Measurements from ENCODE around the gene MAP3K9.

MAP3K9 gene

GRCh38 chr14:70796551-70796950 lies 12.8 kb downstream of the MAP3K9 start:
- Histone ChIP-seq H3K23ac (ENCODE audit: low read length) (no peak overlapping the region), H3K4ac (ENCODE audit: low read depth, low read length) (no peak overlapping the region), H3K27me3 (ENCODE audit: insufficient read depth, low read length) (no peaks in the 10 kb centered on the region), H3K9ac (ENCODE audit: low read length) (no peak overlapping the region), H3K36me3 (ENCODE audit: control insufficient read depth in 1 of 2, insufficient read depth in 2 of 2, low read length in 2 of 2) (peaks cover 11 to 20% of the 10 kb centered on the region in 2 experiments), H3K4me1 (ENCODE audit: control insufficient read depth in 1 of 2, insufficient read depth in 2 of 2, low read length in 2 of 2) (peaks cover 3 to 7% of the 10 kb centered on the region in 2 experiments), H3K4me3 (ENCODE audit: low read depth, low read length) (no peak overlapping the region), H3K4me2 (ENCODE audit: low read length) (no peak overlapping the region), H3K14ac (ENCODE audit: low read length) (no peak overlapping the region), H3K18ac (ENCODE audit: low read length) (no peak overlapping the region), H3K27ac (ENCODE audit: low read depth, low read length) (no peak overlapping the region), H4K91ac (ENCODE audit: low read depth, low read length) (no peak overlapping the region), H2BK12ac (ENCODE audit: low read length) (no peak overlapping the region), H3K79me2 (ENCODE audit: control insufficient read depth, insufficient read depth, low read length, poor library complexity) (no peaks in the 10 kb centered on the region), H2BK120ac (ENCODE audit: insufficient read depth, low read length, poor library complexity) (no peak overlapping the region), H4K12ac (ENCODE audit: low read depth, low read length) (no peak overlapping the region), H4K8ac (ENCODE audit: low read depth, low read length) (no peak overlapping the region), H3K79me1 (ENCODE audit: low read length) (peaks cover 2% of the 10 kb centered on the region), H2AFZ (ENCODE audit: insufficient read depth, low read length, poor library complexity) (no peak overlapping the region), H2BK5ac (ENCODE audit: low read depth, low read length, poor library complexity) (no peak overlapping the region), H3K9me3 (ENCODE audit: insufficient read depth, low read depth, low read length) (no peaks in the 10 kb centered on the region), H2AK5ac (ENCODE audit: low read length) (no peak overlapping the region)
- no CpG with 5 or more reads among the region's 8 CpGs for WGBS (ENCODE audit: extremely low coverage, insufficient coverage, insufficient read length)
- DNase-seq = no peak

GRCh38 chr14:70794294-70794693 lies 15.0 kb downstream of the MAP3K9 start:
- H3K27ac ChIP-seq (ENCODE audit: low read depth, low read length) = no peak overlapping the region
- no peak overlapping the region for H3K23ac ChIP-seq (ENCODE audit: low read length)
- H3K18ac ChIP-seq (ENCODE audit: low read length) = no peak overlapping the region
- no peak overlapping the region for H3K9ac ChIP-seq (ENCODE audit: low read length)
- no peak overlapping the region for H2AFZ ChIP-seq (ENCODE audit: insufficient read depth, low read length, poor library complexity)
- H3K14ac ChIP-seq (ENCODE audit: low read length) = no peak overlapping the region
- DNase-seq = no peak
- no peaks in the 10 kb centered on the region for H3K79me2 ChIP-seq (ENCODE audit: control insufficient read depth, insufficient read depth, low read length, poor library complexity)
- no peak overlapping the region for H2BK120ac ChIP-seq (ENCODE audit: insufficient read depth, low read length, poor library complexity)
- no peak overlapping the region for H3K4ac ChIP-seq (ENCODE audit: low read depth, low read length)
- no peak overlapping the region for H2BK5ac ChIP-seq (ENCODE audit: low read depth, low read length, poor library complexity)
- no CpG with 5 or more reads among the region's 3 CpGs for WGBS (ENCODE audit: extremely low coverage, insufficient coverage, insufficient read length)
- no peaks in the 10 kb centered on the region for H3K9me3 ChIP-seq (ENCODE audit: insufficient read depth, low read depth, low read length)
- H3K27me3 ChIP-seq (ENCODE audit: insufficient read depth, low read length) = no peaks in the 10 kb centered on the region
- no peak overlapping the region for H4K8ac ChIP-seq (ENCODE audit: low read depth, low read length)
- H3K4me1 ChIP-seq (ENCODE audit: control insufficient read depth in 1 of 2, insufficient read depth in 2 of 2, low read length in 2 of 2) = no peaks in the 10 kb centered on the region
- H2BK12ac ChIP-seq (ENCODE audit: low read length) = no peak overlapping the region
- H3K36me3 ChIP-seq (ENCODE audit: control insufficient read depth in 1 of 2, insufficient read depth in 2 of 2, low read length in 2 of 2) = peaks cover 5 to 18% of the 10 kb centered on the region in 2 experiments
- no peak overlapping the region for H4K12ac ChIP-seq (ENCODE audit: low read depth, low read length)
- H3K4me2 ChIP-seq (ENCODE audit: low read length) = no peak overlapping the region
- H4K91ac ChIP-seq (ENCODE audit: low read depth, low read length) = no peak overlapping the region
- no peak overlapping the region for H3K4me3 ChIP-seq (ENCODE audit: low read depth, low read length)
- H3K79me1 ChIP-seq (ENCODE audit: low read length) = no peaks in the 10 kb centered on the region
- no peak overlapping the region for H2AK5ac ChIP-seq (ENCODE audit: low read length)

- H3K4me3 ChIP-seq (ENCODE audit: low read depth, low read length) = no peak overlapping the region
- DNase-seq = peak; percentile 11 to 28
- H4K91ac ChIP-seq (ENCODE audit: low read depth, low read length) = no peak overlapping the region
- no peak overlapping the region for H2BK5ac ChIP-seq (ENCODE audit: low read depth, low read length, poor library complexity)
- no peak overlapping the region for H3K4me2 ChIP-seq (ENCODE audit: low read length)
- H3K4me1 ChIP-seq (ENCODE audit: control insufficient read depth in 1 of 2, insufficient read depth in 2 of 2, low read length in 2 of 2) = no peaks in the 10 kb centered on the region
- no peak overlapping the region for H3K9ac ChIP-seq (ENCODE audit: low read length)
- WGBS (ENCODE audit: extremely low coverage, insufficient coverage, insufficient read length) = no CpG with 5 or more reads among the region's 3 CpGs
- H3K23ac ChIP-seq (ENCODE audit: low read length) = no peak overlapping the region
- no peaks in the 10 kb centered on the region for H3K27me3 ChIP-seq (ENCODE audit: insufficient read depth, low read length)
- H2AFZ ChIP-seq (ENCODE audit: insufficient read depth, low read length, poor library complexity) = no peak overlapping the region
- no peak overlapping the region for H4K12ac ChIP-seq (ENCODE audit: low read depth, low read length)
- H4K8ac ChIP-seq (ENCODE audit: low read depth, low read length) = no peak overlapping the region
- no peaks in the 10 kb centered on the region for H3K79me1 ChIP-seq (ENCODE audit: low read length)
- H3K4ac ChIP-seq (ENCODE audit: low read depth, low read length) = no peak overlapping the region
- no peak overlapping the region for H2BK120ac ChIP-seq (ENCODE audit: insufficient read depth, low read length, poor library complexity)
- no peaks in the 10 kb centered on the region for H3K79me2 ChIP-seq (ENCODE audit: control insufficient read depth, insufficient read depth, low read length, poor library complexity)
- H3K36me3 ChIP-seq (ENCODE audit: control insufficient read depth in 1 of 2, insufficient read depth in 2 of 2, low read length in 2 of 2) = peaks cover 5 to 18% of the 10 kb centered on the region in 2 experiments
- H2AK5ac ChIP-seq (ENCODE audit: low read length) = no peak overlapping the region
- H3K14ac ChIP-seq (ENCODE audit: low read length) = no peak overlapping the region
- H3K18ac ChIP-seq (ENCODE audit: low read length) = no peak overlapping the region
- H2BK12ac ChIP-seq (ENCODE audit: low read length) = no peak overlapping the region
- H3K27ac ChIP-seq (ENCODE audit: low read depth, low read length) = no peak overlapping the region
- H3K9me3 ChIP-seq (ENCODE audit: insufficient read depth, low read depth, low read length) = no peaks in the 10 kb centered on the region
These were observed 15.7 kb downstream of the MAP3K9 start for GRCh38 chr14:70793637-70794036.

- H4K91ac ChIP-seq (ENCODE audit: low read depth, low read length) = no peak overlapping the region
- H3K23ac ChIP-seq (ENCODE audit: low read length) = no peak overlapping the region
- no peak overlapping the region for H2AFZ ChIP-seq (ENCODE audit: insufficient read depth, low read length, poor library complexity)
- H3K9ac ChIP-seq (ENCODE audit: low read length) = no peak overlapping the region
- H3K18ac ChIP-seq (ENCODE audit: low read length) = no peak overlapping the region
- no peak overlapping the region for H2BK12ac ChIP-seq (ENCODE audit: low read length)
- H3K9me3 ChIP-seq (ENCODE audit: insufficient read depth, low read depth, low read length) = no peaks in the 10 kb centered on the region
- no peak overlapping the region for H3K14ac ChIP-seq (ENCODE audit: low read length)
- no peak overlapping the region for H3K4me2 ChIP-seq (ENCODE audit: low read length)
- H4K12ac ChIP-seq (ENCODE audit: low read depth, low read length) = no peak overlapping the region
- H3K79me1 ChIP-seq (ENCODE audit: low read length) = no peaks in the 10 kb centered on the region
- no peak overlapping the region for H2BK120ac ChIP-seq (ENCODE audit: insufficient read depth, low read length, poor library complexity)
- H3K4me1 ChIP-seq (ENCODE audit: control insufficient read depth in 1 of 2, insufficient read depth in 2 of 2, low read length in 2 of 2) = no peaks in the 10 kb centered on the region
- H2BK5ac ChIP-seq (ENCODE audit: low read depth, low read length, poor library complexity) = no peak overlapping the region
- H3K4ac ChIP-seq (ENCODE audit: low read depth, low read length) = no peak overlapping the region
- H2AK5ac ChIP-seq (ENCODE audit: low read length) = no peak overlapping the region
- H3K36me3 ChIP-seq (ENCODE audit: control insufficient read depth in 1 of 2, insufficient read depth in 2 of 2, low read length in 2 of 2) = peaks cover 5 to 18% of the 10 kb centered on the region in 2 experiments
- DNase-seq = no peak
- no peak overlapping the region for H4K8ac ChIP-seq (ENCODE audit: low read depth, low read length)
- H3K27me3 ChIP-seq (ENCODE audit: insufficient read depth, low read length) = no peaks in the 10 kb centered on the region
- H3K27ac ChIP-seq (ENCODE audit: low read depth, low read length) = no peak overlapping the region
- H3K4me3 ChIP-seq (ENCODE audit: low read depth, low read length) = no peak overlapping the region
- H3K79me2 ChIP-seq (ENCODE audit: control insufficient read depth, insufficient read depth, low read length, poor library complexity) = no peaks in the 10 kb centered on the region
- no CpG with 5 or more reads among the region's 9 CpGs for WGBS (ENCODE audit: extremely low coverage, insufficient coverage, insufficient read length)
These were observed 16.4 kb downstream of the MAP3K9 start for GRCh38 chr14:70792939-70793338.
